ENCODE results near the gene SLIT3.

Gene SLIT3

GRCh38 chr5:169063316-169063953 lies 237.5 kb downstream of the SLIT3 start:
- FAIRE-seq, result no peak

- no peak for FAIRE-seq
Observed at GRCh38 chr5:169062690-169063089, 238.2 kb downstream of the SLIT3 start.

- no peak for FAIRE-seq
Observed at GRCh38 chr5:169054506-169054905, 246.4 kb downstream of the SLIT3 start.

GRCh38 chr5:169052207-169052606 lies 248.7 kb downstream of the SLIT3 start:
- no peak for FAIRE-seq

GRCh38 chr5:169051351-169051750 lies 249.6 kb downstream of the SLIT3 start:
- no peak for FAIRE-seq

GRCh38 chr5:169050636-169051035 lies 250.3 kb downstream of the SLIT3 start:
- no peak for FAIRE-seq

- no peak for FAIRE-seq
Observed at GRCh38 chr5:169050146-169050571, 250.8 kb downstream of the SLIT3 start.

- FAIRE-seq, result no peak
Observed at GRCh38 chr5:169049712-169050111, 251.2 kb downstream of the SLIT3 start.

- FAIRE-seq, result no peak
Observed at GRCh38 chr5:169048181-169049125, 252.5 kb downstream of the SLIT3 start.

- no peak for FAIRE-seq
Observed at GRCh38 chr5:169044962-169045361, 256.0 kb downstream of the SLIT3 start.

- FAIRE-seq, result no peak
Observed at GRCh38 chr5:169041180-169041579, 259.8 kb downstream of the SLIT3 start.

- no peak for FAIRE-seq
Observed at GRCh38 chr5:169039592-169039991, 261.3 kb downstream of the SLIT3 start.

- FAIRE-seq, result no peak
Observed at GRCh38 chr5:169037466-169037865, 263.5 kb downstream of the SLIT3 start.

GRCh38 chr5:169036079-169036805 lies 264.7 kb downstream of the SLIT3 start:
- no peak for FAIRE-seq

GRCh38 chr5:169029661-169030274 lies 271.2 kb downstream of the SLIT3 start:
- FAIRE-seq, result no peak

- FAIRE-seq, result no peak
Observed at GRCh38 chr5:169029037-169029436, 271.9 kb downstream of the SLIT3 start.

GRCh38 chr5:169027501-169028061 lies 273.4 kb downstream of the SLIT3 start:
- no peak for FAIRE-seq

- no peak for FAIRE-seq
Observed at GRCh38 chr5:169025491-169025890, 275.4 kb downstream of the SLIT3 start.

GRCh38 chr5:169024421-169024820 lies 276.5 kb downstream of the SLIT3 start:
- no peak for FAIRE-seq

- no peak for FAIRE-seq
Observed at GRCh38 chr5:169022718-169023117, 278.2 kb downstream of the SLIT3 start.

GRCh38 chr5:169020102-169020501 lies 280.8 kb downstream of the SLIT3 start:
- FAIRE-seq, result no peak

- FAIRE-seq, result no peak
Observed at GRCh38 chr5:169018925-169019324, 282.0 kb downstream of the SLIT3 start.

- FAIRE-seq, result no peak
Observed at GRCh38 chr5:169015991-169016390, 284.9 kb downstream of the SLIT3 start.
